ENCODE measurements around the gene SLCO3A1.
"Not testable (repeated sequence)": the region's sequence is repeated elsewhere in the genome, so short reads cannot be mapped to it uniquely, and the experiment has no call there.

The SLCO3A1 gene

DNA sequence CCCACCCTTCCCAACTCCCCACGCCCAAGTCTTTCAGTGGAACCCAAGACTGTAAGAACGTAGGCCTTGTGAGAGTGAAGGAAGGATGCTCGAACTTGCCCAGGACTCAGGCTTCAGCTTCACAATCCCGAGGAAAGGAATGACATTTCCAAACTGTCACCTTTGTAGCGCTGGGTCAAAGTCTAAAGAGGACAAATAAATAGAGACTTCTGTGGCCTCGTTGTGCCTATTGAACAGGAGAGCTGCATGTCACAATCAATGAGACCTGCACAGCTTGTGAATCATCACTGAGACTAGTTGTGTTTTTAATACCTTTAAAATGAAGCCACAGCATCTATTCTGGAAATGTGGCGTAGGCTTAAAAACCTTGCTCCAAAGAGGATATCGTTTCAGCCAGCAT lies 317.4 kb downstream of the SLCO3A1 start:
- no peak for DNase-seq

DNA sequence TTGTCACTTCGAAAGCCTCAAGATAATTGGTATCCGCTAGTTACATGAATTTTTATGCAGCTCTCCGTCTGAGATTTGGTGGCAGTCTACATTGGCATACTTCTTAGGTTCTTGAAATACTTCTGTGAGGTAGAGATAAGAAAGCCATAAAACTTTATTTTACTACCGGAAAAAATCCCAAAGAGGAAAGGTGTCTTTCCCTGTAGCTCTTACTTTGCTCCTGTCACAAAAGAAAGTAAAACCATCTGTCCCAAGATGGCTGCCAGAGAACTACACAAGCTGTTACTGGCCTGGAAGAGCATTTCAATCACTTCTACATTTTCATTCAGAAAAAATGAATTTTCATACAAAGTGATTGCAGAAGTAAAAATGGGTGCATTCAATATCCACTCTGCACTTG lies 325.4 kb downstream of the SLCO3A1 start:
- no peak for DNase-seq

DNA sequence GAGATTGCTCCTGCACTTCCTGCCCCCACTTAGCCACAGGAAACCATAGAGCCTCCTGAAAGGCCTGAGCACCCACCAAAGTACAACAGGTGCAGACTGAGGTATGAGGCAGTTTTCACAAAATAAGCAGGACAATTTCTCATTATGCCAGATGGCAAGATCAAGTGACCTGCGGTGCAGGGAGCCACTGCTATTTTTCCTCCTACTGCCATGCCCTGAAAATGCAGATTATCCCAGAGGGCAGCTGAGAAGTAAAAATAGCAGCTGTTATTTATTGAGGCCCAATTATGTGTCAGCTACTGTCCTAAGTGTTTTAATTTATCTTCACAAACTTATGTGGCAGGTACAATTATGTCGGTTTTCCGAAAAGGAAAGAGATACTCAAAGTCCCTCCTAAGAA lies 330.6 kb downstream of the SLCO3A1 start:
- no peak for DNase-seq

DNA sequence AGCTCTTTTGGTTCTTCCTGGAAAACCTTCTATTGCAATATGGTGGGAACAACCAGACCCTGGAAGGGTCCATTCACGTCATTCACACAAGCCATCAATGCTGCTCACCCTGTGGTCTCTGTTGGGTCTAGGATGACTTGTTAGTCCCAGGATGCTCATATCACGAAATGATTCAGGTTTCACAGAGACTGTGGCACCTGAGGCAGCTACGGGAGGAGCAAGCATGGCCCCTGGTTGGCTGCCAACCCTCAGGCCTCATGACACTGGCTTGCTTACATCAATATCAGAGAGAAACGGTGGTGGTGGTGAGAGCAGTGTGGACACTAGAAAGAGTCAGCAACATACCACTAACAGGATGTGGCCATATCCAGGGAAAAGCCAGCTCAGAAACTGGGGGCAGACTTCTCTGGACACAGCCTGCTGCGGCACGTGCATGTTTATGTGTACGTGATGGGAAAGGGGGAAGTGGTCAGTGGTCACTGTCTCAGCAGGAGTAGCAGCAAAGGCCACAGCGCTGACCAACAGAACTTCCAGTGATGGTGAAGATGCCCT lies 331.2 kb downstream of the SLCO3A1 start:
- DNase-seq = no peak

DNA sequence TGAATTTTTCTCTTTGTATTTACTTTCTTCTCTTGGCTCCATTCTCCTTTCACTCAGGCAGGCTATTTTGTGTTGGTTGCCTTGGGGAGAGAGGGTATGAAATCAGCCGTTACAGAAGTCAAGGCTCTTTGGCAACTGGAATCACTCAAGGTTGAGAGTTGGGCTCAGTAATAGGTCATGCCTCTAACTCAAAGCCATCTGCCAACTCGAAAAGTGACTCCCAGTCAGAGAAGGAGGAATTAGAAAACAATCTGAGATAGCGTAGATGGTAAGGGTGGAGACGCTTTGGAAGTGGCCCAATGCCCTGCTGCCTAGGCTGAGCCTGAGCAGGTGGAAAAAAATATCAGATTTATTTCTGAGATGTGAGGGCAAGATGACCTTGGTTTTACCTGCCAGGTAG lies 334.5 kb downstream of the SLCO3A1 start:
- DNase-seq = no peak

DNA sequence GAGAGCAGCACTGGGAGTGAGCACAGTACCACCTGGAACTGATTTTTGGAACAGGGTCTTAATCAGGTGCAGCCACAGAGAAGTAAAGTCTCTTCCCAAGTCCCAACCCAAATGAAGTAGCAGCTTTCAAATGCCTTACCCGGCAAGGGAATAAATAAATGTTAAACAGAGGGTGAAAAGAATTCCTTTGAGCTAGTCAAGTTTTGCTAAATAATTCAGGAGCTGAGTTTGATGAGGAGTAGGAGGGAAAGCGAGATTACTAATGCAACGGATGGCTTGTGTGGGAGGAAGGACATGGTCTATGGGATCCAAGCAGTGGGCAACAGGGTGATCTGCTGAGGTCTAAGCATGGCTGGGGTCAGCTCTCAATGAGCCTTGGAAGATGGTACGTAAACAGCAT lies 335.7 kb downstream of the SLCO3A1 start:
- DNase-seq = no peak

DNA sequence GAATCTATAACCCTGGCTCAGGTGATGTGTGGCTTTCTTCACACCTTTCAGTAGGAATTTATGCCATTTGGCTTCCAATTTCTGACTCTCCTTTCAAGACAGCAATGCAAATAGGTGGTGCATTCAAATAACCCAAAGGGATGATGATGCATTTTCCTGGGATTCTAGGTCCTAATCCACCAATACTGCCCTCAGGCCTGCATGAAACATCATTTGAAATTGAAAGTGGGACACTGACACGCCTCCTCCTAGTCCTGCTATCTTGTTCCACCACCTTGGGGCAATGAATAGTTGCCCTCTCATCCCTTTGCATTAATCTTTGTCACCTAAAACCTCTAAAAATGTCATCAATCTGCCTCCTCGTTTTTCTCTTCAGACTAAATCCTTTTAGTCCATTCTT lies 341.7 kb downstream of the SLCO3A1 start:
- no peak for DNase-seq

DNA sequence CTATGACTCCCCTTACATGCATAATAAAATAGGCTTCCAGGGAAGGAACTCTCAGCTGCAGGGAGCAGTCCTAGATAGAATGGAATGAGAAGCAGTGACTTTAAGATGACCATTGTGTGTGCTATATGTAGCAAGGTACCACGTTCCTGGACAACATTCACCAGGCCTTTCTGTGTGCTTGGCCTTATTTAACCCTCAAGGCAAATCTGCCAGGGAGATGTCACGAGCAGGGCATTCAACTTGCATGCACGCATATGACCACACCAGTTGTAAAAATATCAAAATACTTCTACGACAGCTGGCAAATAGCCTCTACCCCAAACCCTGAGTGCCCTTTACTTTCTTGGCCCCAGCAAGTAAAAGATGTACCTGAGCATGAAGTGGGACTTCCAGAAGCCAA lies 342.8 kb downstream of the SLCO3A1 start:
- DNase-seq = no peak

DNA sequence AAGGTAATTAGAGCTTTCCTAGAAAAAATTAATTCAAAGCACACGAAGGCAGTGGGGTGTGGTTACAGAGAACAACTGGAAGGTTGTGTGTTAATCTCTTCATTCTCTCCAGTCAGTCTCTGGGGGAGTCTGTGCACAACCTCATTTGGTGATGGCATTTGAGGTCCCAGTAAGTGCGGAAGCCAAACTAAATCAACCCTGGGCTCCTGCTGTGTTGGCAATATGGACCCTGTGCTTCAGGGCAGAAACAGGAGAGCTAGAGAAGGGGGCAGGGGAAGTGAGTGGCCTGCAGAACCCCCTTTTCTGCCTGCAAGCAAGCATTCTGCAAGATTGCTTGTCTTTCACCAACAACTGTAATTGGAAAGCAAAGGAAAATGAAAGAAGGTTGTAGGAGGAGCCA lies 344.2 kb downstream of the SLCO3A1 start:
- no peak for DNase-seq

DNA sequence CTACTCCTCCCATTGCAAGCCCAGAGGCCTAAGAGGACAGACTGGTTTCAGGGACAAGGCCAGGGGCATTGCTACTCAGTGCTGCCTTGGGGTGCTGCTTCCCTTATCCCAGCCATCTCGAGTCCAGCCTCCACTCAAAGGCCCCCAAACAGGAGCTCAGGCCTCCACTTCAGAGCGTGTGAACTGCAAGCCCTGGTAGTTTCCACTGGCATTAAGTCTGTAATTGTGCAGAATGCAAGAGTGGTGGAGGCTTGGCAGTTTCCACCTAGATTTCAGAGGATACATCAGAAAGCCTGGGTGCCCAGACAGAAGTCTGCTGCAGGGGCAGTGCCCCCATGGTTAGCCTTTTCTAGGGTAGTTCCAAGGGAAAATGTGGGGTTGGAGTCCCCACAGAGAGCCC lies 347.4 kb downstream of the SLCO3A1 start:
- no peak for DNase-seq

DNA sequence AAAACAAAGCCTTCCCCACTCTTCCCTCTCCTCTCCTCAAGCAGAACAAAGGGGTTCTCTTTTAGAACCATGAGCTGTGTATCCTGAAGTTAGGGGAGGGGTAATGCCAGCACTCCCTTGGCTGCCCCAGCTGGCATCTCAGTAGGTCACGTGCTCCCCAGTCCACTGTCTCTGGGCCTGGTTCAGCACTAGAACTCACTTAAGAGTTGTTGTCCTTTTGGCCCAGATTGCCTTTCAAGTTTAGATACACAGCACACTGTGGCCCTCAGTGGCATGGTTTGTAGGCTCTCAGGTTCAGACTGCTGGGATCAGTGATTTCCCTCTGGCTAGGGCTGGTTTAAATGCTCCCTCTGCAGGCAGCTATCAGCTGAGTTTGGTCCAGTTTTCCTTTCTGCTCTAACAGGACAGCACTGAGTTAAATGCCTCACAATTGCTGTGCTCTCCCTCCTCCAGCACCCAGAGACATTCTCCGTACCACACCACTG lies 351.8 kb downstream of the SLCO3A1 start:
- no peak for DNase-seq

DNA sequence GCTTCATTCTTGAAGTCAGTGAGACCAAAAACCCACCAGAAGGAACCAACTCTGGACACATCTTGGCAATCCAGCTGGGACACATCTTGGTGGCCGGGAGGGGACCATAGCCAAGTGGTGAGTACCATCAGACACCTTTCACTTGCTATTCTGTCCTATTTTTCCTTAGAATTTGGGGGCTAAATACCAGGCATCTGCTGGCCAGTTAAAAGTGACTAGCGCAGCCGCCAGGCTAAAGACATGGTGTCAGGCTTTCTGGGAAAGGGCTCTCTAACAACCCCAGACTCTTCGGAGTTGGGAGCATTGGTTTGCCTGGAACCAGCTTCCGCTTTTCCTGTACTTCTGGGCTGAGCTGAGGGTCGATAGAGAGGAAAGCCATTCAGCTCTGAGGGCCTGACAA lies 354.1 kb downstream of the SLCO3A1 start:
- DNase-seq = not testable (repeated sequence)

All from CD4-positive, alpha-beta T cell treated with Interleukin-4 for 1 hour (primary cell).